HG03521 (cell line): Measurements from ENCODE around the gene LBP.
"Not testable (repeated sequence)": the region's sequence is repeated elsewhere in the genome, so short reads cannot be mapped to it uniquely, and the experiment has no call there.

Source experiments
- ATAC-seq: cut with Tn5 transposase; IDR thresholded peaks from one replicate; pipeline ENCODE4 v1.9.1; 2021; ENCODE audit warnings: mild to moderate bottlenecking, moderate library complexity; ENCODE audit not compliant: unreplicated experiment

The LBP gene, protein sequence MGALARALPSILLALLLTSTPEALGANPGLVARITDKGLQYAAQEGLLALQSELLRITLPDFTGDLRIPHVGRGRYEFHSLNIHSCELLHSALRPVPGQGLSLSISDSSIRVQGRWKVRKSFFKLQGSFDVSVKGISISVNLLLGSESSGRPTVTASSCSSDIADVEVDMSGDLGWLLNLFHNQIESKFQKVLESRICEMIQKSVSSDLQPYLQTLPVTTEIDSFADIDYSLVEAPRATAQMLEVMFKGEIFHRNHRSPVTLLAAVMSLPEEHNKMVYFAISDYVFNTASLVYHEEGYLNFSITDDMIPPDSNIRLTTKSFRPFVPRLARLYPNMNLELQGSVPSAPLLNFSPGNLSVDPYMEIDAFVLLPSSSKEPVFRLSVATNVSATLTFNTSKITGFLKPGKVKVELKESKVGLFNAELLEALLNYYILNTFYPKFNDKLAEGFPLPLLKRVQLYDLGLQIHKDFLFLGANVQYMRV

GRCh38 chr20:38346247-38346651, at the start of gene LBP:
TSS of gene LBP (plus strand) at chr20:38346482. CDS start at chr20:38346517, 35 bp downstream.
- no peak for ATAC-seq

DNA sequence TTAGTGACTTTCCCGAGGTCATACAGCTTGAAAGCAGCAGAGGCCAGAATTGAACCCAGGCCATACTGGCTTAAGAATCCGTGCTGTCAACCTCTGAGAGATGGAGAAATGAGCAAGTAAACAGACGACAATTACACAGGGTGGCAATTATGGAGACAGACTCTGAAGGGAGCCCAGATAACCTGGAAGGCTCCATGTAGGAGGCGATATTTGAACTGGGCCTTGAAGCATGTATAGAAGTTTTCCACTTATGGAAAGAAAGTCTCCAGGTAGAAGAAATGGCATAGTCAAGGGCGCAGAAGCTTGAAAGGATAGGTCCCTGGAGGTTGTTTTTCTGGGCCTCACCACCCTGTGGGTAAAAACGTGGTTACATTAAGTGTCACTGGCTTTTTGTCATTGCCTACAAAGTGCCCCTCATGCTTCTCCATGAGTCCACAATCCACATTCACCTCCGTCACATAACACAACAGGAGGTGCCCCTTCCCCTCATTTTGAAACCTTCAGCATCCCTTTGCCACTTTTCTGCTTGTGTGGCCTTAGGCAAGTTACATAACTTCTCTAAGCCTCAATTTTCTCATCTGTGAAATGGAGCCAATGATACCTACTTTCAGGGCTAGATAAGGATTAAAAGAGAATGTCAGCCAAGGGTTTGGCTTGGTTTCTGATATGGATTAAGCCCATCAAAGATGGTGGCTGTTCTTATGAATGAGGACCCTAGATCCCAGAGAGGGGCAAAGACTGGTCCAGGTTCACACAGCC, 48.2 kb upstream of the LBP start:
- no peak for ATAC-seq

- ATAC-seq, result no peak
Measured at GRCh38 chr20:38298768-38299288, 47.5 kb upstream of the LBP start.

DNA sequence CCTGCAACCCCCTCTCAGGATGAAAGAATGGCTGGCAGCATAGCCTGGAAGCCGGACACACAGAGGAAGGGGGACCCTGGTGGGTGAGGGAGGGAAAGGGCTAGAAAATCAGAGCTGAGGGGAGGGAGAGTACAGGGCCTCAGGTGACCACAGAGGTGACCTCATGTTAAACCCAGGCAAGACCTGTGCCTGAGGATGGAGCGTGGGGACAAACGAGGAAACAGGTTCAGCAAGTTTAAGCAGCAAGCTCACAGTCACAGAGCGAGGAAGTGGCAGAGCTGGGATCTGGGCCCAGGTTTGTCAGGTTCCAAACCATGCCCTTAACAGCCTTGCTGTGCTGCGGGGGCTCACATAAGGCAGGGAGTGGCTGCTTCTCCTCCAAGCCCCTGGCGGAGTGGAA, 46.3 kb upstream of the LBP start:
- ATAC-seq, result no peak

- ATAC-seq, result no peak
Measured at GRCh38 chr20:38300438-38300837, 45.8 kb upstream of the LBP start.

DNA sequence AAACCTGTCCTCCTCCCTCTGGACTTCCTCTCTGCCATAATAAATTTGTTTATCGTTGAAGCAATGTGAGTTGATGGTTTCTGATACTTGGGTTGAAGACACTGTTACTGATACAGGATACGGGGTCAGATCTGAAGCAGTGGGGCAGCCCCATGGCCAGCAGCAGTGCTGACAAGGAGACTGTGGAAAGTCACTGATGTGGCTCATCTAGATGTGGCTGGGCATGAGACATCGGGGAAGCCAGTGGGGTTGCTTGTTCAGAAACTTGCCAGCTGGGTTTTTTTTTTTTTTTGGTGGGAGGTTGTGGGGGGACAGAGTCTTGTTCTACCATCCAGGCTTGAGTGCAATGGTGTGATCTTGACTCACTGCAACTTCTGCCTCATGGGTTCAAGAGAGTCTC, 45.0 kb upstream of the LBP start:
- ATAC-seq, result no peak

DNA sequence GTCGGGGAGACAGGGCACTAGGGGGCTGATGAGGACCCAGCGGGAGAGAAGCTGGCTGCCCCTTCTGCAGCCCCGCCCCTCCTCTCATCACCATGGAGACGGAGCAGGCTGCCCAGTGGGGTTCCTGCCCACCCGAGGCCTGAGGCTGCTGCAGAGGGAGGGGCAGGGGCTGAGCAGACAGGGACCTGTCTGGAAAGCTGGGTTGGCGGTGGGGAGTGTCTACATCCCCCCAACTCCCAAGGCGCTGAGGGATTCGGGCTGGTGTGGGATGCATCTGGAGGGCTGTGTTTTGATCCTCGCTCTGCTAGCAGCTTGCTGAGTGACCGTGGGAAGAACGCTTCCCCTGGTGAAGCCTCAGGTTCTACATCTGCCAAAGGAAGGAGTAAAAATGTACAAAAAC, 43.5 kb upstream of the LBP start:
- ATAC-seq, result no peak

- ATAC-seq, result no peak
Measured at GRCh38 chr20:38303908-38304379, 42.3 kb upstream of the LBP start, which contains the start of gene BPI. TSS of gene BPI (plus strand) at chr20:38304156. CDS start at chr20:38304224, 68 bp downstream.

- ATAC-seq, result no peak
Measured at GRCh38 chr20:38304845-38305447, 41.3 kb upstream of the LBP start.

DNA sequence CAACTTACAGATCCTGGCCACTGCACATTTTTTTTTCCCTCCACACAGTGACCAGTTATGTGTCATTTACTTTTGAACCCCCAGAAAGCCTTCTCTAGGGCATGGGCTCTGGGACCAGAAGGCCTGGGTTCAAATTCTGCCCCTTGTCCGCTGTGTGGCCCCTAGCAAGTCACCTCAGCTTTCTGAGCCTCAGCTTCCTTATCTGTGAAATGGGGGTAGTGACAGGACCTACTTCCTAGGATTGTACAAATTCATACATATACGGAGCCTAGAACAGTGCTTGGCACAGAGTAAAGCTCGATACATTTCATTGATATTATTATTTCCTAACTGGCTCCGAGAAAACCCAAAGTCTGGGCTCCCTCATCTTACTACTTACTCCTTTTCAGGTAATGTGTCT, 40.7 kb upstream of the LBP start:
- no peak for ATAC-seq

DNA sequence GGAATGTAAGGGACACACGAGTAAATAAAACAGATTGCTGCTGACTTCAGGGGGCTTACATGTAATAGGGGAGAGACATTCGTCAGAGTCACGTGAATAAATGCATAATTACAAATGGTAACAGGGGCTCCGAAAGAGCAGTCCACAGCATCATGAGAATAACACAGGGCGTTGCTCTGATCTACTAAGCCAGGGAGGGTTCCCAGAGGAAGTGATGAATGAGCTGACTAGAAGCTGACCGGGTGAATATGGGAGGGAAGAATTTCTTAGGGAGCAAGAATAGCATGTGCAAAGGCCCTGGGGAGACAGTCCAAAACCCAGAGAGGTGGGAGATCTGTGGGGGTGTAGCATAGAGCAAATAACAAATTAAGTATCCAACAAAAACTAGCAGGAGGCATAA, 39.9 kb upstream of the LBP start:
- no peak for ATAC-seq

GRCh38 chr20:38307371-38308046, 38.8 kb upstream of the LBP start:
- ATAC-seq, result no peak

DNA sequence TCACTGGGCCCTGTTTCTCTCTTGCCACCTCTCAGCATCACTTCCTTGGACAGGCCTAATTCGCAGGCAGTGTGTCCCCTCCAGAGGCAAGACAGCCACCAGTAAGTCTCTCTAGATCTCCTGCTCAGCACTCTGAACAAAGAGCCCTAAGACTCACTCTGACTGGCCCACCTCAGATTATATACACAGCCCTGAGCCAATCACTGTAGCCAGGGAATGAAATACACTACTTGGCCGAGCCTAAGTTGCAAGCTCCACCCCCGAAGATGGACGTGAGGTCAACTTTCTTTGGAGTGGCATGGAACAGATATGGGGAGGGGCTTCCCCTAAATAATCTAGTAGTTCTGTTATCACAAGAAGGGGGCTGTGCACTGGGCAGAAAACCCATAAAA, 38.2 kb upstream of the LBP start:
- no peak for ATAC-seq

GRCh38 chr20:38308447-38308846, 37.8 kb upstream of the LBP start:
- ATAC-seq, result no peak

DNA sequence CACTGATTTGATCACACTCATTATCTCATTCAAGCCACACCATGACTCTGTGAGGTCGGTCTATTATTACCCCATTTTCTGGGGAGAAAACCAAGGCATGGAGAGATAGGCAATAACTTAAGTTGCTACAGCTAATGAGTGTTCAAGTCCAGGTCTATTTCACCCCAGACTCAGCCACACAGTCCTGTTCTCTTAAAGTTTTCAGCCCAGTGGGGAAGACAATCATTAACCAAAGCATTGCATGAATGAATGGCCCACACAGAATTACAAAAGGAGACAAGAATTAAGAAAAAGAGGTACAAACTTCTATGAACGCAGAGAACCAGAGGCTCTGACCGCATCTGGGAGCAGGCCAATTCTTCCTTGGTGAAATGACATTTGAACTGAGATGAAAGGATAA, 35.2 kb upstream of the LBP start:
- ATAC-seq, result no peak

DNA sequence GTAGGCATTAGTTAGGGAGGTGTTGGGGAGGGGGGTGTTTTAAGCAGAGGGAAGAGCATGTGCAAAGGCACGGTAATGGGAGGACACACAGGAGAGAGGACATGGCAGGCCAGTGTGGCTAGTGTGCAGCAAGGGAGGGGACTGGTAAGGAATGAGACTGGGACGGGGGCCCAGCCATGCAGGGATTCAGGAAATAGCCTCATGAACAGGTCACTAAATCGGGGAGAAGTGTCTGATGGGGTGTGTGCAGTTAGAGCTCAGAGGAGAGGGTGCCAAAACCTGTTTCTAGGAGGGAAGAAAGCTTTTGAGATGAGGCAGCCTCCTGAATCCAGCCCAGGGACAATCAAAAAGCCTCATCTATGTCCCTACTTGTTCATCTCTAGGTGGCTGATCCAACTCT, 34.8 kb upstream of the LBP start:
- no peak for ATAC-seq

- no peak for ATAC-seq
Measured at GRCh38 chr20:38313676-38314075, 32.6 kb upstream of the LBP start.

- not testable (repeated sequence) for ATAC-seq
Measured at GRCh38 chr20:38314350-38314749, 31.9 kb upstream of the LBP start.

- ATAC-seq, result no peak
Measured at GRCh38 chr20:38315290-38315966, 30.9 kb upstream of the LBP start.

DNA sequence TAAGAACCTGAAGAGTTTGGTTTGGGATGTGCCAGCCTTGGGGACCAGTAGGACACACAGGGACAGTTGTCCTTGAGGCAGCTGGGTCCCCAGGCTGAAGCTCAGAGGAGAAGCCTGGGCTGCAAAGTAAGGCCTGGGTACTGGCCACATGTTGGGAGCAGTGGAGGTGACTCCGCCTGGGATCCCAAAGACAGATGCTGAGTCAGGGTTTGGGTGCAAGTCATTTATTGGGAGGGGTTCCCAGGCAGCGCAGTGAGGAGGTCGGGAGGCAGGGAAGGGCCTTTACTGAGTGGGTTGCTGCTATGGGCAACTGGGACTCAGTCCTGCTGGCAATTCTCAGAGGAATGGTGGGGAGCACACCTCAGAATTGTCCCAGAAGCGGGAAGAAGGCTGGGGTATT, 29.9 kb upstream of the LBP start:
- no peak for ATAC-seq
